NB4 (cell line): ENCODE results near the gene GATM.

Experiments
- CTCF ChIP-seq: IDR thresholded peaks from one replicate; pipeline ENCODE4 v1.5.1; 2012; ENCODE audit warnings: low read depth, low read length
- MAX ChIP-seq: IDR thresholded peaks from 2 replicates; pipeline ENCODE4 v1.6.1; 2011; ENCODE audit warnings: low read depth, low read length
- POLR2A ChIP-seq: IDR thresholded peaks from 2 replicates; pipeline ENCODE4 v1.6.1; 2011; ENCODE audit warnings: mild to moderate bottlenecking; ENCODE audit not compliant: insufficient read length; ENCODE audit errors: extremely low read depth

- TF ChIP-seq CTCF (no peak), POLR2A (no peak), MAX (no peak)
Observed at GRCh38 chr15:45349623-45350022, 28.7 kb downstream of the GATM start.
